GM12878 (cell line): ENCODE results near the gene MYCBP. TPM values are rescaled to one million over a fixed set of nuclear protein-coding genes. Genes with fewer than 3 reads are reported as not detected.

Source experiments
- ATF7 ChIP-seq: fragments of 450-650 bp; IDR thresholded peaks from 2 replicates; pipeline ENCODE4 v1.6.1; 2016; ENCODE audit warnings: low read depth, mild to moderate bottlenecking
- BACH1 ChIP-seq: fragments of 450-650 bp; IDR thresholded peaks from 2 replicates; pipeline ENCODE4 v1.6.1; 2017; ENCODE audit warnings: mild to moderate bottlenecking, borderline replicate concordance
- CEBPZ ChIP-seq: fragments of 150-350 bp; IDR thresholded peaks from 2 replicates; pipeline ENCODE4 v1.6.1; 2016; ENCODE audit warnings: low read depth, low read length
- HCFC1 ChIP-seq: fragments of 150-350 bp; IDR thresholded peaks from 2 replicates; pipeline ENCODE4 v1.6.1; 2014; ENCODE audit warnings: low read length
- HDAC6 ChIP-seq: fragments of 200-600 bp; sonication (generic); IDR thresholded peaks from one replicate; pipeline ENCODE4 v1.8.0; 2017; ENCODE audit warnings: antibody characterized with exemption; ENCODE audit not compliant: unreplicated experiment
- IKZF2 ChIP-seq, 2 experiments: fragments of 450-650 bp; IDR thresholded peaks; 2 replicates each; pipeline ENCODE4 v1.6.1; 2017; ENCODE audit warnings: mild to moderate bottlenecking in 2 of 2, moderate library complexity in 2 of 2
- PKNOX1 ChIP-seq: fragments of 450-650 bp; IDR thresholded peaks from 2 replicates; pipeline ENCODE4 v1.6.1; 2016; ENCODE audit warnings: mild to moderate bottlenecking
- PRDM15 ChIP-seq: fragments of 450-650 bp; formaldehyde crosslinking; IDR thresholded peaks from 2 replicates; pipeline ENCODE4 v1.4.0; 2020; ENCODE audit warnings: mild to moderate bottlenecking, moderate library complexity
- SMAD1 ChIP-seq: fragments of 450-650 bp; IDR thresholded peaks from 2 replicates; pipeline ENCODE4 v1.6.1; 2018; ENCODE audit warnings: mild to moderate bottlenecking, low read depth; ENCODE audit not compliant: partially characterized antibody
- YBX1 ChIP-seq: fragments of 450-650 bp; IDR thresholded peaks from 2 replicates; pipeline ENCODE4 v1.6.1; 2016; ENCODE audit warnings: antibody characterized with exemption
- polyA plus RNA-seq, 11 experiments: library from polyadenylated mRNA; depleted of rRNA in 4 of 11; unstranded in 6 of 11; stranded (reverse) in 5 of 11; fragments of >200 nt; fragmentation: Nextera tagmentation in 4 of 11; fragmentation: Illumina TruSeq in 1 of 11; extraction: Ambion mirVana in 4 of 11; extraction: Trizol in 1 of 11; gene quantifications; 1 replicate in 1 of 11; 2 replicates in 10 of 11; pipeline versions ENCODE4 v1.2.1 to v1.2.3, GENCODE V29; 2011 to 2016; ENCODE audit warnings: inconsistent platforms in 2 of 11, missing spikeins in 2 of 11, low read depth in 1 of 11
- total RNA-seq, 4 experiments: library from RNA; depleted of rRNA in 3 of 4; stranded (reverse); fragments of >200 nt in 3 of 4; fragmentation: Illumina TruSeq in 1 of 4; extraction: Trizol in 1 of 4; gene quantifications; 2 replicates each; pipeline versions ENCODE4 v1.2.1 to v1.2.3, GENCODE V29; 2013 to 2021

Gene MYCBP
- total and polyA plus RNA-seq, 10 of the 15 experiments (the other 5 are each of a cell fraction or from before 2014, with no cell fraction given), result 26.1 to 210 (median 43.1) TPM

- TF ChIP-seq CEBPZ (no peak), ATF7 (no peak), BACH1 (no peak), YBX1 (no peak), PKNOX1 (no peak), PRDM15 (CRISPR knock-in tag) (no peak), IKZF2 (IDR thresholded peaks at IDR 0.05) (no peak), HDAC6 (no peak), HCFC1 (no peak), SMAD1 (no peak)
These were observed 46.0 kb upstream of the MYCBP start (continued) for GRCh38 chr1:38919130-38919529.
